Lower leg skin (tissue), 3 donors: ENCODE data around the gene SFT2D1.

Source experiments
- CTCF ChIP-seq, 3 donors: fragments of 450-650 bp; IDR thresholded peaks; one replicate each; pipeline ENCODE4 v1.5.1; 2016; ENCODE audit warnings: antibody characterized with exemption in 3 of 3, mild to moderate bottlenecking in 3 of 3, moderate library complexity in 2 of 3
- POLR2A ChIP-seq, 2 donors: fragments of 450-650 bp; IDR thresholded peaks; one replicate each; pipeline ENCODE4 v1.6.1; 2016 to 2017; ENCODE audit warnings: antibody characterized with exemption in 2 of 2, mild to moderate bottlenecking in 1 of 2, moderate library complexity in 1 of 2

- TF ChIP-seq CTCF (IDR thresholded peaks at IDR 0.05), result no peak
- TF ChIP-seq POLR2A (IDR thresholded peaks at IDR 0.05), result no peak
Observed at GRCh38 chr6:166307082-166308032, 35.0 kb downstream of the SFT2D1 start.
